ENCODE results near the gene CCDC57. TPM values are rescaled to one million over a fixed set of nuclear protein-coding genes. Genes with fewer than 3 reads are reported as not detected.

Gene CCDC57
- total and polyA plus RNA-seq, 2 of the 4 experiments (the other 2 are of a cell fraction): 7.3 to 31.3 TPM

DNA sequence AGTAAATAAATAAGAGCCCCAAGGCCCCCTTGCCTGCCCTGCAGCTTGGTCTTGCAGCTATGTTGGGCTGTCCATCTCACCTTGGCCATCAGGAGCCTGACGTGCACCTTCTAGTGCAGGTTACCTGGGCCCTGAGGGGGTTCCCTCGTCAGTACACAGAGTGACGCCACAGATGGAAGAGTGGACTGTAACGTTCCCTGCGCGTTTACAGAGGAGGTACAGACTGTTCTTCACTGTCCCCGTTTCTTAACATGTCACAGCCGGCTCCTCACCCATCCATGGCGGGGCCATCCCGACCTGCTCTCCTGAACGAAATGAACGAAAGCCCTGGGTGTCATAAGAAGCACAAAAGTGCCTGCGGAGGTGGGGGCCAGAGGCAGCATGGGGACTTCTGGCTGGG lies 98.7 kb downstream of the CCDC57 start:
- H3K36me3 ChIP-seq (ENCODE audit: control insufficient read depth, insufficient read depth, low read length): peaks cover 13% of the 10 kb centered on the region
- no peaks in the 10 kb centered on the region for H3K9me1 ChIP-seq (ENCODE audit: insufficient read depth, low read length)
- POLR2A ChIA-PET (ENCODE audit: unreplicated experiment): no interaction called here
- dilution Hi-C loops (cut with HindIII; ENCODE audit: low sequenced_read_pairs, unreplicated experiment): no loop called here
- no peaks in the 10 kb centered on the region for H4K20me1 ChIP-seq (ENCODE audit: insufficient read depth, low read length)
- H3K4ac ChIP-seq (ENCODE audit: low read depth, low read length): no peak overlapping the region
- H3K23ac ChIP-seq (ENCODE audit: low read depth, low read length): no peak overlapping the region
- H3K79me1 ChIP-seq (ENCODE audit: low read depth in 1 of 2, low read length in 2 of 2): peaks cover 0 to 7% of the 10 kb centered on the region in 2 experiments; a peak in 1 of 4 replicates
- ATAC-seq (ENCODE audit: low read depth): no peak
- H4K5ac ChIP-seq (ENCODE audit: low read depth, low read length): no peak overlapping the region
- H3K14ac ChIP-seq (replicated peaks; ENCODE audit: low read depth, low read length): no peak overlapping the region
- intact Hi-C loops (cut with micrococcal nuclease): no loop called here
- in situ Hi-C loops (cut with MboI; ENCODE audit: low sequenced_read_pairs): no loop called here
- H2AK5ac ChIP-seq (ENCODE audit: low read depth, low read length): no peak overlapping the region
- H3K9me3 ChIP-seq (ENCODE audit: control insufficient read depth, insufficient read depth, low read length): no peaks in the 10 kb centered on the region
- no peak overlapping the region for H3K9ac ChIP-seq (ENCODE audit: low read depth, low read length)
- TF ChIP-seq, protein P1, sequence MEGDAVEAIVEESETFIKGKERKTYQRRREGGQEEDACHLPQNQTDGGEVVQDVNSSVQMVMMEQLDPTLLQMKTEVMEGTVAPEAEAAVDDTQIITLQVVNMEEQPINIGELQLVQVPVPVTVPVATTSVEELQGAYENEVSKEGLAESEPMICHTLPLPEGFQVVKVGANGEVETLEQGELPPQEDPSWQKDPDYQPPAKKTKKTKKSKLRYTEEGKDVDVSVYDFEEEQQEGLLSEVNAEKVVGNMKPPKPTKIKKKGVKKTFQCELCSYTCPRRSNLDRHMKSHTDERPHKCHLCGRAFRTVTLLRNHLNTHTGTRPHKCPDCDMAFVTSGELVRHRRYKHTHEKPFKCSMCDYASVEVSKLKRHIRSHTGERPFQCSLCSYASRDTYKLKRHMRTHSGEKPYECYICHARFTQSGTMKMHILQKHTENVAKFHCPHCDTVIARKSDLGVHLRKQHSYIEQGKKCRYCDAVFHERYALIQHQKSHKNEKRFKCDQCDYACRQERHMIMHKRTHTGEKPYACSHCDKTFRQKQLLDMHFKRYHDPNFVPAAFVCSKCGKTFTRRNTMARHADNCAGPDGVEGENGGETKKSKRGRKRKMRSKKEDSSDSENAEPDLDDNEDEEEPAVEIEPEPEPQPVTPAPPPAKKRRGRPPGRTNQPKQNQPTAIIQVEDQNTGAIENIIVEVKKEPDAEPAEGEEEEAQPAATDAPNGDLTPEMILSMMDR (conservative IDR thresholded peaks at IDR 0.05; ENCODE audit: low read depth, low read length): no peak
- no peak for TF ChIP-seq POLR2A (IDR thresholded peaks at IDR 0.05; ENCODE audit: low read depth, low read length)
- no peak for TF ChIP-seq FOS (IDR thresholded peaks at IDR 0.05; ENCODE audit: low read depth, low read length)
- TF ChIP-seq RCOR1 (IDR thresholded peaks at IDR 0.05; ENCODE audit: insufficient replicate concordance, low read length): no peak
- no peak for TF ChIP-seq RFX5 (IDR thresholded peaks at IDR 0.05; ENCODE audit: low read depth, low read length)
- no peak for TF ChIP-seq NFE2L2 (IDR thresholded peaks at IDR 0.05; ENCODE audit: low read depth, low read length)
- no peak for TF ChIP-seq MXI1 (IDR thresholded peaks at IDR 0.05; ENCODE audit: borderline replicate concordance, low read depth, low read length)
- TF ChIP-seq MAFK (IDR thresholded peaks at IDR 0.05; ENCODE audit: low read depth, low read length): no peak
- no peak for TF ChIP-seq MAZ (IDR thresholded peaks at IDR 0.05; ENCODE audit: borderline replicate concordance, low read depth, low read length)
- no peak overlapping the region for H3K18ac ChIP-seq (ENCODE audit: low read depth, low read length)
- H3K4me3 ChIP-seq (ENCODE audit: insufficient read depth, low read depth, low read length): no peak overlapping the region
- no TSS peak for BruUV-seq (replicated peaks)
- no peak overlapping the region for H4K91ac ChIP-seq (ENCODE audit: insufficient read depth, low read depth, low read length)
- H2BK15ac ChIP-seq (ENCODE audit: low read depth, low read length): no peak overlapping the region
- 0 out of 2 replicates have a peak, but pooled peaks cover 2% of the 10 kb centered on the region for H3K4me1 ChIP-seq (ENCODE audit: control insufficient read depth, insufficient read depth, low read length)
- H2AFZ ChIP-seq (replicated peaks; ENCODE audit: low read length, poor library complexity): no peak overlapping the region
- 86% methylated on average over 8 of the region's 13 CpGs; no CpG with 5 or more reads in 1 of the 2 experiments for WGBS, 2 experiments (ENCODE audit: extremely low coverage in 2 of 2, insufficient read length in 1 of 2)
- H3K27ac ChIP-seq (ENCODE audit: insufficient read depth, low read length): no peak overlapping the region
- H3K56ac ChIP-seq (ENCODE audit: extremely low read depth, insufficient read depth, low read length): no peak overlapping the region
- no peak overlapping the region for H2AK9ac ChIP-seq (replicated peaks; ENCODE audit: low read depth, low read length, poor library complexity)
- no peak overlapping the region for H2BK120ac ChIP-seq (ENCODE audit: low read depth, low read length)
- no peak overlapping the region for H4K8ac ChIP-seq (ENCODE audit: low read depth in 2 of 2, low read length in 2 of 2)
- H2BK5ac ChIP-seq (ENCODE audit: low read depth, low read length, poor library complexity, severe bottlenecking): no peak overlapping the region
- CTCF ChIA-PET: no interaction called here
- no peak overlapping the region for H2BK20ac ChIP-seq (ENCODE audit: low read depth, low read length)
- H3K4me2 ChIP-seq (ENCODE audit: low read depth, low read length): no peak overlapping the region
- DNase-seq: no peak
- H3K27me3 ChIP-seq (ENCODE audit: control insufficient read depth, insufficient read depth, low read length): no peaks in the 10 kb centered on the region

Measured in IMR-90 (cell line).